ENCODE results near the gene RTKN.
"Not testable (repeated sequence)": the region's sequence is repeated elsewhere in the genome, so short reads cannot be mapped to it uniquely, and the experiment has no call there.

The RTKN gene

DNA sequence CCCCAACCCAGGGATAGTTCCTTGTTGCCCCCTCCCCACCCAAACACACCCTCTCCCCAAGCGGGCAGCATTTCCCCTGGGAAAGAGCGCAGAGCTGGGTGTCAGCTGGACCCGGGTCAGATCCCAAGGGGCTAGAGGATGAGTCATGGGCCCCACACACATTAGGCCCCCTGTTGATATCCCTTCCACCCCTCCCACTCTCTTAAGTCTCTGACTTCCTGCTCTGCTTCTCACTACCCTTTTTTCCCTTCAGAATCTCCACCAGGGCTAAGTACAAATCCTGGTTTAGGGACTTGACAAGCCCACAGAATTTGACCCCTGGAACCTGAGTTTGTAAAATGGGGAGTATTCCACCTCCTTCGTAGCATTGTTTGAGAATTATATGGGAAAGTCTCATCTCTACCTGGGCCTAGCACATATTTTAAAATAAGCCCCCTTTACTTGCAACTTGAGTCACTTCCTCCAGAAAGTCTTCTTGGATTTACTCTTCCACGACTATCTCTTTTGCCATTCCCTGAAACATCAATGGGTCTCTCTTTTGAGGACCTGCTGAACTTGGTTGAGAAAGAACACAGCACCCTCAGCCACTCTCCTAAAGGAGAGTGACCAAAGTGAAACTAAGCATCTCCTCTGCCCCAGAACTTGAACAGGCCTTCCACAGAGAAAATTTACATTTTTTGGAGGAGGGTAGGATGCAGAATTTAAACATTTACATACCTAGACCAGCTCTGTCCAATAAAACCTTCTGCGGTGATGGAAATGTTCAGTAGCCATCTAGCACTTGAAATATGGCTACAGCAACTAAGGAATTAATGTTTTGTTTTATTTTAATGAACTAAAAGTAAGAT lies 4.7 kb downstream of the RTKN start:
- FAIRE-seq, result no peak

DNA sequence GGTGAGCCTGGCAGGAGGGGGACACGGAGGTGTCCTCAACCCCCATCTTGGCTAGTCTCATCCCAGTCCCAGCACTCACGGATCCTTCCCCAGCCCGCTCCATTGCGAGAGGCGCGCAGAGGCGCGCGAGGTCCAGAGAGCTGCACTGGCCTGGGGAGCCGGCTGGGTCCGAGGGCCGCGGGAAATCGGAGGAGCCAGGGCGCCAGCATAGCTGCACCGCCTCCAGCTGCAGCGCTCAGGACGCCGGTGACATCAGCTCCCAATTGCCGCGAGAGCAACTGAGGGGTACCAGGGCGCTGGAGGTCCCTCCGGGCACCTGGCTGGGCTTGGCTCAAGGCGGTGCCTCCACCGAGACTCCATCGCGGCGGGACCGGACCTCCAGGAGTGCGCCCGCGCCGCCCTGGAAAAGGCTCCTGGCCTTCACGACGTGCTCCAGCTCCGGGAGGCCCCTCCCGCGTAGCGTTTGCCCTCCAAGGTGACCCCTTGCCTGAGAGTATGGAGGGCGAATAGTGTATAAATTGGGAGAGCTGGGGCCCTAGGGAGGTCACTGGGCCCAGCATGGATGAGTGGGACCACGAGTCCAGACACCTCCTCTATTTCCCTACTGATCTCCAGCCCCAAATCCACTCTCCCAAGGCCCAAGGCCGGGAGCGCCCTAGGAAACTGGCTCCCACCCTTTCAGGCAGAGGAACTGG lies 5.5 kb downstream of the RTKN start:
- FAIRE-seq, result no peak

DNA sequence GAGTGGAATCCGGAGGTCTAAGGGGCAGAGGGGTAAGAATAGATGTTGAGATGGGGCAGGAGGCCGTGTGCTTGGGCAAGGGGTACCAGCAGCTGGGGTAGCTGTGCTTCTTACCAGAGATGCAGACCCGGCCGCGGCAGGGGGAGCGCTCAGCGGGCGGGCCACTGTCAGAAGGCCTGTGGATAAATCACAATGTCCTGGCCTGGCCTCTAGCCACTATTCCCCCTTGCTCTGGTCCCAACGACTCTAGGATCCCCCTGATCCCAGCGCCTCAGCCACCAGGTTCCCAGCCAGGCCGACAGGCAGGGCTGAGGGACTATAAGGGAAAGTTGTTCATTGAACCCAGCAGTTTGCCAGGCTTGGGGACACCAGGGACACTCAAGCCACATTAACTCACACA lies 11.2 kb downstream of the RTKN start:
- no peak for FAIRE-seq

DNA sequence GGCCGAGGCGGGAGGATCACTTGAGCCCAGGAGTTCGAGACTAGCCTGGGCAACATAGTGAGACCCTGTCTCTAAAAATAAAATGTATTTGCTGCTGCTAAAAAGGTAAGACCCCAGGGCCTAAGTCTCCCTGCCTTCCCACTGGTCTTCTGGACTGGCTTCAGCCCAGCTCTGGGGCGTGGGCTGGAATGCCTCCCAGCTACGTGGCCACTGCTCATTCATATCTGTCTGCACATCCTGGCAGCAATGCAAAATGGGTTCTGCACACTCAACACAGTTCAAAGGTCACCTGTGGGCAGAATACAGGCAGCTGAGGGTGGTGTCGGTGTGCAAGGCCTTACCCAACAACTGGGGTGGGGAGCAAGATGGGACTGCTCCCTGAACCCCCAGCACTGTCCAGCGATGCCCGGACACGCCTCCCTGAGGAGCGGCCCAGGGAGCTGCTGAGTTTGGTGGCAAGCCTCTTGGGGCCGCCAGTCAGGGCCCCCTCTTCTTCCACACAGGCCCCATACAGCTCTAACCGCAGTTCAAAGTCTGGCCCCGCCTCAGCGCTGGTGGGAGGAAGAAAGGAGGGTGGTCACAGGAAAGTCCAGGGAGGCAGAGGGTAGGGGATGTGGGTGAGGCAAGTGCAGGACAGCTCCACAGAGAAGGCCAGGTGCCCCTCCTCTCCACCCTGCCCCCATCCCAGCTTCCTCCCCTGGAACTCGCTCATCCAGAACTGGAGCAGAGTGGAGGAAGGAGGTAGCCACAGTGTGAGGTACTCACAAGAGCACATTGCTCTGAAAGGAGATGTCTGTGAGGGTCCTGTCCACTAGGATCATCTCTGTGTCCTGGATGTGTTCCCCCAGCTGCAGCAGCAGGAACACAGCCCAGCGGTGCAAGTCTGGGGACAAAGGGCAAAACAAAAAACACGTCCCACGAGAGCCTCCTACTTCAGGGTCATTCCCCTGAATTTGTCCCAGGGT lies 12.0 kb downstream of the RTKN start:
- FAIRE-seq, result no peak

DNA sequence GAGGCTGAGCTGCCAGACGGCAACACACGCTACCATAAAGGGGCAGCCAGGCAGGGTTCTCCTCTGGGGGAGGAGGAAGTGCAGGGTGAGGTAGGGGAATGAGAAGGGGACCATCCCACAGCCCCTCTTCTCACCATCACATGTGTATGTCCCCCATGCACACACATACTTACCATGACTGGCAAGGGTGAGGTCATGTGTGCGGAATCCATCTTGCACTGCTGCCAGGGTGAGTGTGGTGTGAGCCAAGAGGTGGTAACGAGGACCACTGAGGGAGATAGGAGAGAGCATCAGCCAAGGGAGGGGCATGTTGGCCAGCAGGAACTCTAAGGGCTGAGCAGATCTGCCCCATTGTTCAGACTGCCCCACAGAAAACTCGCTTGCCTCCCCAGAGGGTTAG lies 13.1 kb downstream of the RTKN start:
- FAIRE-seq, result no peak

DNA sequence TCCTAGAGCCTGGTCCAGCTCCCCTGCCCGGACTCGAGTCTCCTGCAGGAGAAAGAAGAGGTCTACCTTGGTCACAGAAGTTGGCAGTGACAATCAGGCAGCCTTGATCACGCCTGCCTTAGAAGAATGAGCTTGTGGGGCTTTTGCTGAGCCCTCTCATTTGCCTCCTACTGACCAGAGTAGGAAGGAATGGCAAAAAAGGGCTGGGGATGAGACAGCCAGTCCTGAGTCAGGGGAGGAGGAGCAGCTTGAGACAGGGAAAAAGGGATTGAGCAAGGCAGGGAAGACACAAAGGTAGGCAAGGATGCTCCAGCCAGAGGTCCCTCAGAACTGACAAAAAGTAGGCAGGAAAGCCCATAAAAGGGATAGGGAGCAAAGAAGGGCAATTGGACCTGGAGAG lies 14.2 kb downstream of the RTKN start:
- no peak for FAIRE-seq

DNA sequence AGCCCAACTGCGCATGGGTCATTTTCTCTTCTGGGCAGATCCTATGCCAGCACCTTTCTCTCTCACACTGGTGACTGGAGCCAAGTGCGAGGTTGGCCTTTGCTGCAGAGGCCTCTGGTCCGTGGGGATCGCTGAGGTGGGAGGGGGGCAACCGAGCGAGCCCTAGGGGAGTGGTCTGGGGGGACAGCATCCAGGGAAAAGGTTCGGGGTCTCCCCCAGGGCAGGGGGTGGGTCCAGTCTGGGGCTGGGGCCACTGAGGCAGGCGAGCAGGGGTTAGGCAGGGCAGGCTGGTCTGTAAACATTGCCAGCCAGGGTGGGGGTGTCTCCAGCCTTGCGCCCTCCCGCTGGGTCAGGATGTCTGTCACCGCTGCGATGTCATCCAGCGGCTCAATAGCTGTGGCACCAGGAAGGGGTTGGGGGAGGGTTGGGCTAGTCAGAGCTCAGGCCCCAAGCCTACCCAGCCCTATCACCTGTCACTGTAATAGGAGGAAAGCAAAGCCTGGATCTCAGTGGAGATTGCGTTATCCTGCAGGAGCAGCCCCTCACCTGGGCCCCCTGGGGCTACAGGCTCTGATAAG lies 15.5 kb downstream of the RTKN start:
- FAIRE-seq, result no peak

DNA sequence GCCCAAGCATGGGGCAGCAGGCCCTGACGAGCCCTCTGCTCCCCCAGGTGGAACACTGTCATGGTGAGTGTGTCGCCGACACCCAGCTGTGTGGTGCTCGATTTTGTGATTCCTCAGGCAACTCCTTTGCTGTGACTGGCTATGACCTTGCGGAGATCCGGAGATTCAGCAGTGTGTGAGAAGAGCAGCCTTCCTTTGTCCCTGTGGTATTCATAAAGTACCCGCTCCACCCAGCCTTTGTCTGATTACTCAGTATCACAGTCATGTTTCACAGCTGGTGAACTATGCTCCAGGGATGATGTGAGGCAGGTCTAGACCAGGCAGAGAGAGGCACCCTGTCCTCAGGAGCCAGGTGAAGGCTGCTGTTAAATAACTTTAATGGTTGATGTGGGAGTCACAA lies 16.2 kb downstream of the RTKN start:
- no peak for FAIRE-seq

DNA sequence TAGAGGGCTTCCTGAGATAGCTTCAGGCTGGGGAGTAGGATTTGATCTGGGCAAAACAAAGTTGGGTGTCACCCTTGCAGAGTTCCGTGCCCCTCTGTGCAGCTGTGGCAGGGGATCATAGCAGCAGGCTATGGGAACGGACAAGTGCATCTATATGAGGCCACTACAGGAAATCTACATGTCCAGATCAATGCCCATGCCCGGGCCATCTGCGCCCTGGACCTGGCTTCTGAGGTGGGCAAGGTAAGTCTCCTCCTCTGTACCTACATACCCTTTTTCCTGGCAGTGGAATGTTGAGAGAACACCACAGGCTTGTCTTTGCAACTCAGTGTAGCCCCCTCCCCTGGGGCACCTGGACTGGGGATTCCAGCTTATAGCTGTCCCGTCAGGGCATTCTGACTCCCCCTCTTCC lies 16.7 kb downstream of the RTKN start:
- FAIRE-seq, result no peak

DNA sequence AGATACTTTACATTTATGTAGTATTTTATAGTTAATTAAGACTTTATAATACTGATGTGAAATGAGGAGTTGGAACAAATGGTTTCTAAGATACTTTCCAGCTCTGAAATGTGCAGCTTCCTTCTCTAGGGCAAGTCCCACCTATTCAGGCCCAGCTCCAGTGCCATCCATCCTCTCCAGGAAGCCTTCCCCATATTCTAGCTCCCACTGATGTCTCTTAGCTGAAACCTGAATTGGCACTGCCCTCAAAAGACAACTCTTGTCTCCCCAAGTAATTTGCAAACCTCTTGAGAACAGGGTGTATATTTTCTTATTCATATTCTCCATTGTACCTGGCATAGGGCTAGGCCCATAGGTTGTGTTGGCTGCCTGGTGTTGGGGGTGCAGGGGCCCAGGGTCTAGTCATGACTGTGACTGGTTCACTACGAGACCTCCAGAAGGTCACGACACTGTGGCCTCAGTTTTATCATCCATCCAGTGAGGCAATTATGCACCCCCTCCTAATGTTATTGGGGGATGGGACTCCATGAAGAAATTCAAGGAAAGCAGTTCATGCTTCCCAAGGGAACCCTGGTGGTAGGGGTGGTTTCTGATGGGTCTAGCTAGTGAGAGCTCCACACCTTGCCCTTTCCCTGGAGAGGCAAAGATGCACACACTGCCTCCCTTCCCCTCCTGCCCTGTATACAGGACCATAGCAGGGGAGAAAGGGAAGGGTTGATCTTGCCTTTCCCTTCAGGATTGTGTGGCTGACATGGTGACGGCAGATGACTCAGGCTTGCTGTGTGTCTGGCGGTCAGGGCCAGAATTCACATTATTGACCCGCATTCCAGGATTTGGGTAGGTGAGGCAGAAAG lies 17.4 kb downstream of the RTKN start:
- FAIRE-seq, result no peak

DNA sequence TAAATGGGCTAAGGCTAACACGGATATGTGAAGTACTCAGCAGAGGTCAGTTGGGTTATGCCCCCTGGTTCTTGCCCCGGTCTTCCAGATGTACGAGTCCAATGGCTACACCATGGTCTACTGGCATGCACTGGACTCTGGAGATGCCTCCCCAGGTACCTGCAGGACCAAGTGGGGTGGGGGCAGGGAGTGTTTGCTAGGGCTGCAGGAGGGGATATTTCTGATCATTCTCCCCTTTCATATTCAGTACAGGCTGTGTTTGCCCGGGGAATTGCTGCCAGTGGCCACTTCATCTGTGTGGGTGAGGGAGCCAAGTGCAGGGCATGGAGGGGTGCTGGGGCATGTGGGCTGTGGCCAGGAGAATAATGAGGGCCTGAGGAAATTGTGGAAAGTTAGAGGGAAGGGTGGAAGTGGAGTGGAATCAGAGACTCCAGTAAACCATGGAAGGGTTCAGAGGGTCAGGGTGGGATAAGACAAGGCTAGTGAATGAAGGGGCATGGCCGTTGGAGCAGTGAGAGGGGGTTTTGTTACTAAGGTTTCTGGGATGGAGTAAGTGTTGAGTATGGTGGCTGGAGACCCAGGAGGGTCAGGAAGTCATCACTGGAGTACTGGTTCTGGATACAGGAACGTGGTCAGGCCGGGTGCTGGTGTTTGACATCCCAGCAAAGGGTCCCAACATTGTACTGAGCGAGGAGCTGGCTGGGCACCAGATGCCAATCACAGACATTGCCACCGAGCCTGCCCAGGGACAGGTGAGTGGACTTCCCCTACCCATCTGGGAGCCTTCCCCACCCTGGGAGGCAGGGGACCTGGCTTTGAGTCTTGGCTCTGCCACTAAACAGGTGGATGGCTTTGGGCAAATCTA lies 18.3 kb downstream of the RTKN start:
- no peak for FAIRE-seq

DNA sequence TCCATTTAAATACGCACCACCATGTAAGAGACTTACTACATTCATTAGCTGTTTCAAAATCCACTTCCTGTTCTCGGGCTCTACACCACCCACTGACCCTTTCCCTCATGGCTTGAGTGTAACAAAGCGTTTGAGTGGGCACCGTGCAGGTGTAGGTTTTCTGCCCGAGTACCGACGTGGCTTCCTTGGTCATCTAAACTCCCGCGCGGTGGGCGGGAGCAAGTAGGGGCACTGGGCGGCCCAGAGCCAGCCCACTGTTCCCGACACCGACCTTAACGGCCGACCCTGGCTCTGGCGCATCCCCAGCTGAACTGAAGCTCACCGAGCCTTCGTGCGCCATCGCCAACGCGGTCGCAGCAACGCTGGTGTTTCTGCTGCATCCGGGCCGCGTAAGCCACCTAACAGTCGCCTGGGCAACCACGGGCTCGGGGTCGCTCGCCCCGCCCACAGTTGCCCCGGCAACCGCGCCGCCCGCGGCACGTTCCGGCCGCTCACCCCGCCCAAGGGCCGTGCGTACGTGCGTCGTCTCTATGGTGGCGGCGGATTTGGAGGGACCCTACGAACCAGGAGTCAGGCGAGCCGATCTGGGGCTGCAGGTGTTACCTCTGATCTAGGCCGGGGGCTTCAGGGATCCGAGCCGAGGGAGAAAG lies 20.4 kb downstream of the RTKN start, which contains the start of the genes C2orf81 and WDR54:
C2orf81 (minus strand) TSS at position 399 of the 650 bp plus-strand sequence; CDS start at position 340, 59 bp downstream.
WDR54 (plus strand) TSS at position 510 of the 650 bp plus-strand sequence. CDS start 424 bp downstream, outside the sequence.
- FAIRE-seq, result no peak

DNA sequence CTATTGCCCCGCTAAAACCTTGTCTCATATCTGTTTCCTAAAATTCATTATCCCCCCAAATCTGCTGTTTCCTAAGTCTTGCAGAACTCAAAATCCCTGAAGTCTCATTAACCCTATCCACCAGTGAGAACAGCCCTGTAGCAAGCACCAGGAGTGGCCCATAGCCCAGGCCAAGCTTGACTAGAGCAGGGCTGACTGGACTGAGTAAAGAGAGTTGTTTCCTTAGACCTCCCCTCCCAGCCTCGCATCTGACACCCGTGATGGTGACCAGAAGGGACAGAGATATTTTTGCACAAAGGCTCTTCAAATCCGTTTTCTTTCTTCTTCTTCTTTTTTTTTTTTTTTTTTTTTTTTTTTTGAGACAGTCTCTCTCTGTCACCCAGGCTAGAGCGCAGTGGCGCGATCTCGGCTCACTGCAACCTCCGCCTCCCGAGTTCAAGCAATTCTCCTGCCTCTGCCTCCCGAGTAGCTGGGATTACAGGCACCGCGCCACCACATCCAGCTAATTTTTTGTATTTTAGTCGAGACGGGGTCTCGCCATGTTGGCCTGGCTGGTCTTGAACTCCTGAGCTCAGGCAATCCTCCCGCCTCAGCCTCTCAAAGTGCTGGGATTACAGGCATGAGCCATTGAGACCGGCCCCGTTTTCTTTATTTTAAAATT lies 21.2 kb downstream of the RTKN start:
- FAIRE-seq, result not testable (repeated sequence)

DNA sequence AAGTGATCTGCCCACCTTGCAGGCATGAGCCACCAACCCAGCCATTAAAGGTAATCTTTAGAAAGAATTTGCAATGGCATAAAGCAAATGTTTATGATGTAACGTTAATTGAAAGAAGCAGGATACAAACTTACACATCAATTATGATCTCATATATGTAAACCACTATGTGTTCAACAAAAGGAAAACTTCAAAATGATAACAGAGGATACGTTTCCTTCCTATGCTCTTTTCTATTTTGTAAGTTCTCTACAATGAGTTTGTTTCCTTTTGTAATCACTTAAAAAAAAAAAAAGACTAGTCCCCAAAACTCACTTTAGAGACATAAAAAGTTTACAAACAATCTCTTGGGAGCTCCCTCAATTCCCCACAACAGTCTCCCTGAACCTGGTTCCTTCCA lies 21.7 kb downstream of the RTKN start:
- FAIRE-seq, result no peak

DNA sequence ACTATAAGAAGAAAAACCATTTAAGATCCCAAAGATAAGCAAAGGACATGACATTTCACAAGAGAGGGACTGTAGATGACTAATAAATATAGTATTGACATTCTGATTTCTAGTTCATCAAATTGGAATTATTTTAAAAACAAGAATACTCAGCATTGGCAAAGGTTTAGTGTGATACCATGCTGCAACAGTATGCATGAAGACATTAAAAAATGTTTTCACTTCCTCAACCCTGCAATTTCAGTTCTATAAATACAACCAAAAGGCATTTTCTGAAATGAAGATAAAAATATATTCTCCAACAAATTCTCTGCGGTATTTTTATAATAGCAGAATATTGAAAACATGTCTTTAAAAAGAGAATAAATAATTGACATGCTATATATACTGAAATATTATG lies 22.4 kb downstream of the RTKN start:
- no peak for FAIRE-seq

DNA sequence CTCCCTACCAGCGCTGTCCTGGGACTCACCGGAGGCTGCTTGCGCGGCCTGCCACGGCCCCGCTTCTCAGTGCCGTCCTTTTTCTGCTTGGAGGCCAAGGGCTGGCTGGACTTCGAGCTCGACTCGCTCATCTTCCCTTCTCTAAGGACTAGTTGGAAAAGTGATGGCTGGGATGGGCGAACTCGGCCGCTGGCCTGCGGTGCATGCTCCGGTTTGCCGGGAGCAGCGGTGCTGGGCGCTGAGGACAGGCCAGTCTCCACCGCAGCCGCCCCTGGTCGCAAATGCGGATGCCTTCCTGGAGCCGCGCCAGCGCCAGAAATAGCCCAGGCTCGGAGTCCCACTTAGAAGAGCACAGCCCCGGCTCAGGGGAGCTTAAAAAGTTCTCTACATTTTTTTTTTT lies 23.4 kb downstream of the RTKN start:
- FAIRE-seq, result no peak

DNA sequence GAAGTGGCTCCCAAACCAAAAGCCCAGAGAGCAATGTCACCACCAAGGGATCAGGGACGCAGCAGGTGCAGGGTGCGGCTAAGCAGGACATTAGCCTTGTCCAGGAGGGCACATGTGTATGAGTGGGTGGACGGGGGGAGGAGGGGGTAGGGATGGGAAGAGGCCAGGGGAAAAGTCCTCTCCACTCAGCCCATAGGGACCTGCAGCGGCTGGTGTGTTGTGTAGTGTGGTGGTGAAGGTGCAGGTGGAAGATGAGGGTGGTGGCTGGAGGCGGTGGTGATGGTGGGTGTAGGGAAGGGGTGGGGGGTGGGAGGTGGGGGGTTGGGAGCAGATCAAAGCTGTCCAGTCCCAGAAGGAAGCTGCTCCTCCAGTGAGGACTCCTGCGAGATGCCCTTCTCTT lies 24.0 kb downstream of the RTKN start:
- no peak for FAIRE-seq

DNA sequence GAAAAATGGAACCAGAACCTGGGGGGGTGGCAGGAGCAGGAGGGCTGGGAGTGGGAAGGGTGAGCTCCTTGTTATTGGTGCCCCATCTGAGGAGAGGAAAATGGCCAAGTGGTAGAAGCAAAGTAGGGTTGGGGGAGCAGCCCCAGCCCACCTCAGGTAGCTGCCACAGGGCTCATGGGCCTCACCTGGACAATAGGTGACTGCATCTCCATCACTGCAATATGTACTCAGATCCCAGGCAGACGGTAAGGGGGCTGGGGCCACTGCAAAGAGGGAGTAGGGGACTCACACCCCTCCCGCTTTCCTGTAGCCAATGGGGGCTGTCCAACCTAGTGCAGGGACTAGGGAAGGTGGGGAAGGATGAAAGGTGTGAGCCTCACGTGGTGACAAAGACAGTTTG lies 24.5 kb downstream of the RTKN start:
- no peak for FAIRE-seq

DNA sequence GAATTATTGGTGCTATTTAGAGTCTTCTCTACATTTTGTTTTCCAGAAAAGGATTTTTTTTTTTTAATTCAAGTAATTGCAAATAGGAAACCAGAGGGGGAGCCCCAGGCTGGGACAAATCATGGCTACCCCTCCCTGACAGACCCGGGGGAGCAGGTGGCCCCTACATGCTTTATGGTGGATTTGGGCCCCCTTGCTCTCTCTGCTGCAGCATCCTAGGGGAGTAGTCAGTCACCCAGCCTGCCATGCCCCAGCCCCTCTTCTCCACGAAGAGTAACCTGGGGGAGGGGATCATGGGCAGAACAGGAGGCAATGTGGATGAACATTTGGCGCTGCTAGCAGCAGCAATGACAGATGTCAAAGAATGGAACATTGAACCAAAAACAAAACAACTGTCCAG lies 25.0 kb downstream of the RTKN start:
- no peak for FAIRE-seq

All from TTC549 (cell line).